Stomach (tissue), 4 donors: ENCODE data around the gene TUBGCP3.

ENCODE experiments used
- EP300 ChIP-seq: sonication (generic); formaldehyde crosslinking; IDR thresholded peaks from one replicate; pipeline ENCODE4 v1.6.1; 2017; ENCODE audit warnings: antibody characterized with exemption
- POLR2A ChIP-seq, 4 donors: fragments of 450-650 bp; IDR thresholded peaks; one replicate each; pipeline ENCODE4 v1.6.1; 2016; ENCODE audit warnings: antibody characterized with exemption in 4 of 4, control low read depth in 2 of 4, mild to moderate bottlenecking in 1 of 4, moderate library complexity in 1 of 4
- TF ChIP-seq, protein P1 (sequence below), 7 experiments: fragments of 450-650 bp in 4 of 7; fragments of 200-600 bp in 3 of 7; sonication (generic) in 3 of 7; IDR thresholded peaks; one replicate each; pipeline ENCODE4 v1.5.1; 2016 to 2019; ENCODE audit warnings: antibody characterized with exemption in 7 of 7, control low read depth in 2 of 7, mild to moderate bottlenecking in 1 of 7

- TF ChIP-seq, protein P1, sequence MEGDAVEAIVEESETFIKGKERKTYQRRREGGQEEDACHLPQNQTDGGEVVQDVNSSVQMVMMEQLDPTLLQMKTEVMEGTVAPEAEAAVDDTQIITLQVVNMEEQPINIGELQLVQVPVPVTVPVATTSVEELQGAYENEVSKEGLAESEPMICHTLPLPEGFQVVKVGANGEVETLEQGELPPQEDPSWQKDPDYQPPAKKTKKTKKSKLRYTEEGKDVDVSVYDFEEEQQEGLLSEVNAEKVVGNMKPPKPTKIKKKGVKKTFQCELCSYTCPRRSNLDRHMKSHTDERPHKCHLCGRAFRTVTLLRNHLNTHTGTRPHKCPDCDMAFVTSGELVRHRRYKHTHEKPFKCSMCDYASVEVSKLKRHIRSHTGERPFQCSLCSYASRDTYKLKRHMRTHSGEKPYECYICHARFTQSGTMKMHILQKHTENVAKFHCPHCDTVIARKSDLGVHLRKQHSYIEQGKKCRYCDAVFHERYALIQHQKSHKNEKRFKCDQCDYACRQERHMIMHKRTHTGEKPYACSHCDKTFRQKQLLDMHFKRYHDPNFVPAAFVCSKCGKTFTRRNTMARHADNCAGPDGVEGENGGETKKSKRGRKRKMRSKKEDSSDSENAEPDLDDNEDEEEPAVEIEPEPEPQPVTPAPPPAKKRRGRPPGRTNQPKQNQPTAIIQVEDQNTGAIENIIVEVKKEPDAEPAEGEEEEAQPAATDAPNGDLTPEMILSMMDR (IDR thresholded peaks at IDR 0.05) = no peak
- no peak for TF ChIP-seq EP300
- TF ChIP-seq POLR2A (IDR thresholded peaks at IDR 0.05) = no peak
Measured at GRCh38 chr13:112617754-112618375, 29.9 kb upstream of the TUBGCP3 start.
